ENCODE results near the gene MARS2.

The MARS2 gene

DNA sequence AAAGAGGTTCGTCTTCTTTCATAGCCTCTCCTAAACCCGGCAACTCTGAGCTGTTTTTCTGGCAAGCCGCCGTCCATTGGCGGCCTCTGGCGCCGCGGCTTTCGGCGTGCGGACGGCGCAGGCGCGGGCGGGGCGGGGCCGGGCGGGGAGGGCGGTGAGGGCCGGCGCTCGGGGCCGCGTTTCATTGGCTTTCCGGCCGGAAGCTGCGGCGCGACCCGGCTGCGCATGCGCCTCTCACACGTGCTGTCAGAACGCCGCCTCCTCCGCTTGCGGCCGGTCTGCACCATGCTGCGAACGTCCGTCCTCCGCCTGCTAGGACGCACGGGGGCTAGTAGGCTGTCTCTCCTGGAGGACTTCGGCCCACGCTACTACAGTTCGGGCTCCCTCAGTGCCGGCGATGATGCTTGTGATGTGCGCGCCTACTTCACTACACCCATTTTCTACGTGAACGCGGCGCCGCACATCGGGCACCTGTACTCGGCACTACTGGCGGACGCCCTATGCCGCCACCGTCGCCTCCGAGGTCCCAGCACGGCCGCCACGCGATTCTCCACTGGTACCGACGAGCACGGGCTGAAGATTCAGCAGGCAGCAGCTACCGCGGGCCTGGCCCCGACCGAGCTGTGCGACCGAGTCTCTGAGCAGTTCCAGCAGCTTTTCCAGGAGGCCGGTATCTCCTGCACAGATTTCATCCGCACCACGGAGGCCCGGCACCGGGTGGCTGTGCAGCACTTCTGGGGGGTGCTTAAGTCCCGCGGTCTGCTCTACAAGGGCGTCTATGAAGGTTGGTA lies at the start of gene MARS2:
Gene MARS2, plus strand, starts transcription at position 249 of the 791 bp plus-strand sequence. Its CDS starts 37 bp downstream, at position 286.
- no peak for TF ChIP-seq CTCF (IDR thresholded peaks at IDR 0.05)

DNA sequence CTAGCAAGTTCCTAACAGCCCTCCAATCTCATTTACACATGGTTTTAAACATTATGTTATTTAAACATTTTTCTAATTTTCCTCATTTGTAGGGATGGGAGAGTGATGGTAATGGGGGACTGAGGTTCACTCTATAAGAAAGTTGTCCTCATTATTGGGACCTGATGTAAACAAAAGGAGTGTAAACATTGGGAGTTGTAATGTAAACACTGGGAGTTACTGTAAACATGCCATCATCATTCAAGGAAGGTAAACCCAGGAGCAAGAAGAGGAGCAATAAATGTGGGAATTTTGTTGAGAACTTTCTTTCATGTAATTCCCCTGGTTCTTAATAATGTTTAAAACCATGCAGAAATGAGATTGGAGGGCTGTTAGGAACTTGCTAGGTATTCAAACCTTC lies 47.6 kb upstream of the MARS2 start:
- TF ChIP-seq CTCF (IDR thresholded peaks at IDR 0.05) = no peak

DNA sequence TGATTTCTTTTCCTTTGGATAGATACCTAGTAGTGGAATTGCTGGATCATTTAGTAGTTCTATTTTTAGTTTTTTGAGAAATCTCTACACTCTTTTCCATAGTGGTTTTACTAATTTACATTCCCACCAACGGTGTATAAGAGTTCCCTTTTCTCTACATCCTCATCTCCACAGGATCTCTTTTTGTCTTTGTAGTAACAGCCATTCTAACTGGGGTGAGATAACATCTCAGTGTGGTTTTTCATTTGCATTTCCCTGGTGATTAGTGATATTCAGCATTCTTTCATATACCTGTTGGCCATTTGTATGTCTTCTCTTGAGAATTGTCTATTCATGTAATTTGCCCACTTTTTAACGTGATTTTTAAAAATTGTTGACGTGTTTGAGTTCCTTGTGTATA lies 43.5 kb upstream of the MARS2 start:
- TF ChIP-seq CTCF (IDR thresholded peaks at IDR 0.05) = no peak

GRCh38 chr2:197666277-197666676 lies 38.9 kb upstream of the MARS2 start:
- TF ChIP-seq CTCF (IDR thresholded peaks at IDR 0.05) = no peak

GRCh38 chr2:197668296-197668695 lies 36.9 kb upstream of the MARS2 start:
- no peak for TF ChIP-seq CTCF (IDR thresholded peaks at IDR 0.05)

GRCh38 chr2:197669077-197669476 lies 36.1 kb upstream of the MARS2 start:
- no peak for TF ChIP-seq CTCF (IDR thresholded peaks at IDR 0.05)

DNA sequence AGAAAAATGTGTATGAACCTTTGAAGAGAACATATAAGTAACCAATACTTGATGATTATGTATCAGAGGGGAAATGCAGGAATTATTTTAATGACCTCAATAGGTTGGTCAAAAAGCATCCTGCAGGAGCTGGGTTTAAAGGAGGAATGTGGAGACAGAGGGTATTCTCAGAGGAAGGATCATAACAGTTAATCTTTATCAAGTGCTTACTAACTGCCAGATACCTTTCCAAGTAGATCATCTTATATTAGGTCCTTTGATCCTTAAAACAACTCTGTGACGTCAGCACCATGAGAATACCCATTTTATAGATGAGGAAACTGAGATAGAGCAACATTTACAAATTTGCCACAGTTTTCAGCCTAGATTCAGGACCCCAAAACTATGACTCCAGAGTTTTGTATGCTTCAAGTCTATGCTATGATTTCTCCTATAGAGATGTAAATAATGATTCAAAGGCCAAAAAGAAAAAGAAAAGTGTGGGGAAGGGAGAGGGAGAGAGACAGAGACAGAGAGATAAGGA lies 32.7 kb upstream of the MARS2 start:
- TF ChIP-seq CTCF (IDR thresholded peaks at IDR 0.05) = no peak

Data from LNCAP (cell line).